ENCODE measurements around the gene PDE4D. TPM values are rescaled to one million over a fixed set of nuclear protein-coding genes. Genes with fewer than 3 reads are reported as not detected.

PDE4D gene
- total RNA-seq, 2 experiments from 2014 or later: 75.5 to 80.7 TPM

DNA sequence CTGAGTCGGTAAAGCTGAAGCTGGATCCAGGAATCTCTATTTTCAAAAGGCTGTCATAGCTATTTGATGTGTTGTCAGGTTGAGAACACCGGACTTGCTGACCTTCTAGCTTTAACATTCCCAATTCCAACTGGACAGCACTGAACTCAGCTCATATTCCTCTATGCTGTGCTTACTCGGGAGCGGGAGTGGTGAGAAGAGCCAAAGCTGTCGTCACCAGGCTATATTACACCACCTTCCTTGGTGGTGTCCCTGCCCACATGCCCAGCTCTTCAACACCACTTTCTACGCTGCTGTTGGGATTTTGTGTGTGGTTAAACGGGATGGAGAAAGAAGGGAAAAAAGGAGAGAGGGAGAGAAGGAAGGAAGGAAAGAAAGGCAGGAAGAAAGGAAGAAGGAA, 657.1 kb downstream of the PDE4D start:
- Mint-ChIP-seq H3K36me3 (ENCODE audit: low read depth) (no peaks in the 10 kb centered on the region), H3K27me3 (peaks cover 15% of the 10 kb centered on the region), H3K27ac (no peak overlapping the region), H3K4me3 (no peak overlapping the region), H3K9me3 (no peaks in the 10 kb centered on the region), H3K4me1 (ENCODE audit: low read depth) (peaks cover 16% of the 10 kb centered on the region)
- POLR2A ChIA-PET: no interaction called here
- TF ChIP-seq, protein P1, sequence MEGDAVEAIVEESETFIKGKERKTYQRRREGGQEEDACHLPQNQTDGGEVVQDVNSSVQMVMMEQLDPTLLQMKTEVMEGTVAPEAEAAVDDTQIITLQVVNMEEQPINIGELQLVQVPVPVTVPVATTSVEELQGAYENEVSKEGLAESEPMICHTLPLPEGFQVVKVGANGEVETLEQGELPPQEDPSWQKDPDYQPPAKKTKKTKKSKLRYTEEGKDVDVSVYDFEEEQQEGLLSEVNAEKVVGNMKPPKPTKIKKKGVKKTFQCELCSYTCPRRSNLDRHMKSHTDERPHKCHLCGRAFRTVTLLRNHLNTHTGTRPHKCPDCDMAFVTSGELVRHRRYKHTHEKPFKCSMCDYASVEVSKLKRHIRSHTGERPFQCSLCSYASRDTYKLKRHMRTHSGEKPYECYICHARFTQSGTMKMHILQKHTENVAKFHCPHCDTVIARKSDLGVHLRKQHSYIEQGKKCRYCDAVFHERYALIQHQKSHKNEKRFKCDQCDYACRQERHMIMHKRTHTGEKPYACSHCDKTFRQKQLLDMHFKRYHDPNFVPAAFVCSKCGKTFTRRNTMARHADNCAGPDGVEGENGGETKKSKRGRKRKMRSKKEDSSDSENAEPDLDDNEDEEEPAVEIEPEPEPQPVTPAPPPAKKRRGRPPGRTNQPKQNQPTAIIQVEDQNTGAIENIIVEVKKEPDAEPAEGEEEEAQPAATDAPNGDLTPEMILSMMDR (IDR thresholded peaks at IDR 0.05): no peak
- no peak for DNase-seq
- no peak for ATAC-seq
- intact Hi-C loops (cut with micrococcal nuclease): no loop called here
- CTCF ChIA-PET: interaction anchor here (0.8 to 2.4 kb wide), 7 partner anchors 14 to 350 kb away, joined by 3 to 8 read pairs (median 4); no protein-coding TSS in a partner anchor

DNA sequence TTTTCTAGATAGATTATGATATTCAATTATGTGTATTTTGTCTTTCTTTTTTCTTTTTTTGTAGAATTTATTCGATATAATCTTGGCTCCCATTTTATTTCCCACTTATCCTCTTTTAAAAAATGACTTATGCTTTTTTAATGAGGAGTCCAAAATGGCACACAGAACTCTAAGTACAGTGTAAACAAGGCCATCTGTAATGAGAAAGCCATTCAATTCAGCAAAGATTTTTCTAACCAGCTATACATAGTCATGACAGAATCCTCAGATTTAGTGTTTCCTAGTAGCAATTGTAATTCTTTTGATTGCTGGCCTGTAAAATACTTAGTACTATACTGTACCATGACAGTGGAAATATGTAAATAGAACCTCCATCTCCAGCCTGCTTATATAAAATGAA, 659.3 kb downstream of the PDE4D start:
- Mint-ChIP-seq H3K27me3 (peaks cover 8% of the 10 kb centered on the region), H3K27ac (no peak overlapping the region), H3K4me3 (no peak overlapping the region), H3K36me3 (ENCODE audit: low read depth) (no peaks in the 10 kb centered on the region), H3K4me1 (ENCODE audit: low read depth) (peaks cover 13% of the 10 kb centered on the region), H3K9me3 (no peaks in the 10 kb centered on the region)
- ATAC-seq (no peak), DNase-seq (no peak)
- TF ChIP-seq, protein P1 (IDR thresholded peaks at IDR 0.05): no peak
- CTCF ChIA-PET: interaction anchor here (0.7 to 1.4 kb wide), 2 partner anchors 46 to 134 kb away, joined by 3 to 4 read pairs; no protein-coding TSS in a partner anchor
- POLR2A ChIA-PET: no interaction called here
- intact Hi-C loops (cut with micrococcal nuclease): no loop called here

DNA sequence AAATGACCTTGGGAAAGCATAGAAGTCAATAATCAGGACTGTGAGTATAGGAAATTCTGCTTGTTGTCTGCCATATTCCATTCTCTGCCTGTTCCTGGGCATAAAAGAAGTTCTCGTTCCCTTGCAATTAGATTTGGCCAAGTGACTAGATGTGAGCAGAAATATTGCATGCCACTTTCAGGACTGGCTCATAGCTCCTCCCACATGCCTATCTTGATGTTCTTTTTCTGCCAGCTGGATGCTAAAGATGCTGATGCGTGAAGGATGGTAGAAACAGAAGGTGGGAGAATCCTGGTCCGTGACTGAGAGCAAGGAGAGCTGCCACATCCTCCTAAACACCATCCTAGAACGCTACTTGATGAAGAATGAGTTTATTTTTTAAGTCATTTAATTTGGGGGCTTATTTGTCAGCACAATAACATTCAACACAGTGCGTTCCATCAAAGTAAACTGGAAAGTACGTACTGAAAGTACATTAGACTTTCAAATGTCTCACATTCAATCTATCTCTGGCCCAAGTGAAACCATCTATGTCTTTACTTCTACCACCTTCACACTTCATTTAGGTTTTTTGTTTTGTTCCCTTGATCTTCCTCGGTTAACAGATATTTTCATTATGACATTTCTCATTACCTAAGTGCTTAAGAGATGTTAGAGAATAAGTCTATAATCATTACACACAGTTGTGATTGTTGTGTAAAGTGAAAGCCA, 662.1 kb downstream of the PDE4D start:
- TF ChIP-seq, protein P1 (IDR thresholded peaks at IDR 0.05): no peak
- ATAC-seq: no peak
- H3K4me3 Mint-ChIP-seq: no peak overlapping the region
- no peaks in the 10 kb centered on the region for H3K36me3 Mint-ChIP-seq (ENCODE audit: low read depth)
- no peaks in the 10 kb centered on the region for H3K4me1 Mint-ChIP-seq (ENCODE audit: low read depth)
- H3K27me3 Mint-ChIP-seq: peaks cover 3% of the 10 kb centered on the region
- ChIA-PET POLR2A (no interaction called here), CTCF (interaction anchor here (0.6 kb wide), 1 partner anchor 1056 kb away, joined by 3 read pairs; no protein-coding TSS in a partner anchor)
- H3K9me3 Mint-ChIP-seq: no peaks in the 10 kb centered on the region
- no peak overlapping the region for H3K27ac Mint-ChIP-seq
- DNase-seq: no peak
- intact Hi-C loops (cut with micrococcal nuclease): no loop called here

DNA sequence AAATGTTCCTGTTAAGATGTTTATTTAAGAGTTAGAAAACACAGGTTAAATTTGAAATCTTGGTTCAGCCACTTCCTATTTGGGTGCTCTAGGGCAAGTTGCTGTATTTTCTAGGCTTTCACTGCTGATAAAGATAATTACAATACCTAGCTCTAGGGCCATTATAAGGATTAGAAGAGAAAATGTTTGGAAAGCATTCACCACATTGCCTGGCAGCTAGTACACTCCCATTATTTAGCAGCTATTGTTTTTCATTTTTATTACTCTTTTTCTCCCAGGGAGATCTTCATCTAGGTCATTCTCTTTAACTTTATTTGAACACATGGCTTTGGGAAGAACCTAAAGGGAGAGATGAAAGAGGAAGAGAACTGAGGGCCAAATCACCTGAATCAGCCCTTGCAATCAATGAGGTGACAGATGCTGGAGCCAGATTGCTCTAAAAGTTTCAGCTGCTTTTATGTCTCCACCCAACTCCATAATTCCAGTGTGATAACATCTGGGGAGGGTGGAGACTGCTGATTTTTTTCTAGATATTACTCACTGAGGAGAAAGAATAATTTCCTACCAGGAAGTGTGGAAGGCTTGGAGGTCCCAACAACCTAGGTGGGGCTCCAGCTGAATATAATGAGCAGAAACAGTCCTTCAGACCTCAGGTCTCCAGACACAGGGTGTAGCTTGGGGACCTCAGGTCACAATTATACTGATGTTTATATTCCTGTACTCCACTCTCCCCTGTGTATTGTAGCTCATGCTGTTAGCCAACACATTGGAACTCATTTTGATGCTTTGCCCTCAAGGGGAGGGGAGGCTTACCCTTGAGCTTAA, 670.6 kb downstream of the PDE4D start:
- TF ChIP-seq, protein P1 (IDR thresholded peaks at IDR 0.05): no peak
- H3K36me3 Mint-ChIP-seq (ENCODE audit: low read depth): no peaks in the 10 kb centered on the region
- peaks cover under 1% of the 10 kb centered on the region for H3K27me3 Mint-ChIP-seq
- DNase-seq (no peak), ATAC-seq (no peak)
- POLR2A ChIA-PET: no interaction called here
- CTCF ChIA-PET: interaction anchor here (0.8 to 1.8 kb wide), 6 partner anchors 13 to 158 kb away, joined by 3 to 8 read pairs (median 6); no protein-coding TSS in a partner anchor
- no peaks in the 10 kb centered on the region for H3K9me3 Mint-ChIP-seq
- H3K4me3 Mint-ChIP-seq: no peak overlapping the region
- intact Hi-C loops (cut with micrococcal nuclease): no loop called here
- H3K4me1 Mint-ChIP-seq (ENCODE audit: low read depth): no peaks in the 10 kb centered on the region
- H3K27ac Mint-ChIP-seq: no peak overlapping the region

DNA sequence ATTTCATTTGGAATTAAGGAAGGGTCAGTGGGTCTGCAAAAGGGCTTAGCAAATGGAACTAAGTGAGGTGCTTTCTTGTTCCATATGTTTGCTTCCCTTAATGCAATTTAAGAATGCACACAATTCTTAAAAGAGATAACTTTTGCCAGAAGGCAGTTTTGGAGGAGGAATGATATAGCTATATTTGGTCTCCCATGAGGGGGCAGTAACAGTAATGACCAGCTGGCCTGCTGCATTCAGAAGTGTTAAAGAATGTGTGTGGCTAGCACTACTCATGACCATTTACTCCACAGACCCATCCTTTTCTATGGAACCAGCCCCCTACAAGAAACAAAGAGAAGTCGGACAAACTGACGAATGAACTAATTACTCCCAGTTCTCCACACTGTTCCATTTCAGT, 671.8 kb downstream of the PDE4D start:
- Mint-ChIP-seq H3K36me3 (ENCODE audit: low read depth) (no peaks in the 10 kb centered on the region), H3K27ac (no peak overlapping the region), H3K27me3 (peaks cover 2% of the 10 kb centered on the region), H3K4me3 (no peak overlapping the region), H3K4me1 (ENCODE audit: low read depth) (no peaks in the 10 kb centered on the region), H3K9me3 (no peaks in the 10 kb centered on the region)
- intact Hi-C loops (cut with micrococcal nuclease): no loop called here
- TF ChIP-seq, protein P1 (IDR thresholded peaks at IDR 0.05): no peak
- CTCF ChIA-PET: interaction anchor here (1.4 to 1.7 kb wide), 2 partner anchors 14 to 33 kb away, joined by 4 to 8 read pairs; no protein-coding TSS in a partner anchor
- DNase-seq (no peak), ATAC-seq (no peak)
- POLR2A ChIA-PET: no interaction called here
